Smooth muscle cell (in vitro differentiated cells): Measurements from ENCODE around the gene CLEC16A. TPM values are rescaled to one million over a fixed set of nuclear protein-coding genes. Genes with fewer than 3 reads are reported as not detected.

Experiments
- DNase-seq: peaks from one replicate; lab custom pipeline; 2025; ENCODE audit not compliant: unreplicated experiment; lab: John Stamatoyannopoulos, UW
- H2AFZ ChIP-seq: fragments of 200-600 bp; sonication (generic); 2 replicates; pipeline ENCODE4 v1.6.0; 2016; ENCODE audit warnings: antibody characterized with exemption, low read depth, mild to moderate bottlenecking
- H3F3A ChIP-seq: fragments of 200-600 bp; sonication (generic); 2 replicates; pipeline ENCODE4 v1.6.0; 2017; ENCODE audit warnings: antibody characterized with exemption, low read depth
- H3K27ac ChIP-seq: fragments of 200-600 bp; sonication (generic); 2 replicates; pipeline ENCODE4 v1.5.1; 2016; ENCODE audit warnings: low read depth, mild to moderate bottlenecking
- H3K27me3 ChIP-seq: fragments of 200-600 bp; sonication (generic); 2 replicates; pipeline ENCODE4 v1.6.1; 2016; ENCODE audit warnings: low read depth, mild to moderate bottlenecking
- H3K36me3 ChIP-seq: fragments of 200-600 bp; sonication (generic); 2 replicates; pipeline ENCODE4 v1.5.1; 2016; ENCODE audit warnings: low read depth
- H3K4me1 ChIP-seq: fragments of 200-600 bp; sonication (generic); 2 replicates; pipeline ENCODE4 v1.5.1; 2016; ENCODE audit warnings: low read depth
- H3K4me2 ChIP-seq: fragments of 200-600 bp; sonication (generic); 2 replicates; pipeline ENCODE4 v1.6.0; 2016; ENCODE audit warnings: mild to moderate bottlenecking
- H3K4me3 ChIP-seq: fragments of 200-600 bp; sonication (generic); 2 replicates; pipeline ENCODE4 v1.5.1; 2016; ENCODE audit warnings: mild to moderate bottlenecking
- H3K79me2 ChIP-seq: fragments of 200-600 bp; sonication (generic); 2 replicates; pipeline ENCODE4 v1.6.0; 2016; ENCODE audit warnings: low read depth, mild to moderate bottlenecking
- H3K9ac ChIP-seq: fragments of 200-600 bp; sonication (generic); 2 replicates; pipeline ENCODE4 v1.6.0; 2016; ENCODE audit warnings: low read depth
- H3K9me3 ChIP-seq: fragments of 200-600 bp; sonication (generic); replicated peaks from 2 replicates; pipeline ENCODE4 v1.5.1; 2016; ENCODE audit warnings: low read depth
- H4K20me1 ChIP-seq: fragments of 200-600 bp; sonication (generic); 2 replicates; pipeline ENCODE4 v1.6.0; 2016; ENCODE audit warnings: low read depth
- CTCF ChIP-seq: fragments of 200-600 bp; sonication (generic); IDR thresholded peaks from 2 replicates; pipeline ENCODE4 v1.5.1; 2017; ENCODE audit warnings: borderline replicate concordance, mild to moderate bottlenecking, antibody characterized with exemption; ENCODE audit not compliant: insufficient read depth, poor library complexity, severe bottlenecking
- WGBS: methylation state at CpG from one replicate; pipeline ENCODE4 v1.1.7; 2016; ENCODE audit warnings: low lambda C conversion rate; 5-methylcytosine and 5-hydroxymethylcytosine counted together
- polyA plus RNA-seq: library from polyadenylated mRNA; unstranded; fragments of >200 nt; fragmentation: Nextera tagmentation; extraction: Ambion mirVana; gene quantifications from 2 replicates; pipeline ENCODE4 v1.2.1, GENCODE V29; 2016
- total RNA-seq: library from RNA; depleted of rRNA; stranded (reverse); fragments of >200 nt; gene quantifications from 2 replicates; pipeline ENCODE4 v1.2.3, GENCODE V29; 2014

Gene CLEC16A
- total and polyA plus RNA-seq, 2 experiments from 2014 or later = 12.6 to 16.2 TPM

DNA sequence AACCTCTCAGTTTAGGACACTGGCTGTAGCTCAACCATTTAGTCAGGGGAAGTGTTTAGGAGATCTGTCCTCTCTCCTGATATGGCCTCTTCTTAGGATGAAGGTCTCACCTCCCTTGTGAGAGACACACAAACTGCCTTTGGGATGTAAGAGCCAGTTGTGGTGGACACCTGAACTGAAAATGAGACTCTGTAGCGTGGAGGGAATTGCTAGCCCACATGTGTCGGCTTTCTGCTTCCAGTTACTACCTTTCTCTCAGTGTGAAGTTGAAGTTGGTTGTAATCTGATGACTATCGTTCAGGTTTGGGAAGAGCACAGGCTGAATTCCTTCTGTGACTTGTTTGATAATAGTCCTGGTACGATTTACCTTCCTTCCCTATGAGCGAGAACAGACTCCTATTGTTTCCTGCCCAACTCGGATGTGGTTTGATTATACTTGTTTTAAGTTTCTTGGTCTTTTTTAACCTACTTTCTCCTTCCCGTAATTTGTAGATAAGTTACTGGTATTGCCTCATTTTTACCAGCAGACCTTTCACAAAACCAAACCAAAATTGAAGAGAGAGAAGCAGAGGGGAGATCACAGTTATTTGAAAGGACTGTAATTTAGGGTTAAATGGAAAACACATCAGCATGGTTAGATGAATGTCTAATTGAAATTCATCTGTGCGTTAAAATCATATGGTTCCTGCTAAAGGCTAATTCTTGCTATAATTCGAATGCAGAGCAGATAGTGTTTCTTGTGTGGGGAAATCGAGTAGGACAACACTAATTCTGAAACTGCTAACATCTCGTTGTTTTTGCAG is 43.2 kb downstream of the CLEC16A start:
- H3K36me3 ChIP-seq = no peaks in the 10 kb centered on the region
- H3K9ac ChIP-seq = no peak overlapping the region
- peaks cover 13% of the 10 kb centered on the region for H3K4me1 ChIP-seq
- peaks cover 15% of the 10 kb centered on the region for H4K20me1 ChIP-seq
- no peak for TF ChIP-seq CTCF
- DNase-seq = no peak
- 87% methylated on average over 11 of the region's 11 CpGs for WGBS
- H2AFZ ChIP-seq = no peak overlapping the region
- H3K27me3 ChIP-seq = no peaks in the 10 kb centered on the region
- H3K79me2 ChIP-seq = no peaks in the 10 kb centered on the region
- no peak overlapping the region for H3K4me3 ChIP-seq
- H3F3A ChIP-seq = peaks cover 12% of the 10 kb centered on the region
- no peak overlapping the region for H3K4me2 ChIP-seq
- no peaks in the 10 kb centered on the region for H3K9me3 ChIP-seq
- no peak overlapping the region for H3K27ac ChIP-seq

GRCh38 chr16:10988164-10988803 is 43.9 kb downstream of the CLEC16A start:
- H2AFZ ChIP-seq = no peak overlapping the region
- H3K9ac ChIP-seq = no peak overlapping the region
- H4K20me1 ChIP-seq = peaks cover 16% of the 10 kb centered on the region
- H3K4me2 ChIP-seq = no peak overlapping the region
- no peaks in the 10 kb centered on the region for H3K36me3 ChIP-seq
- H3F3A ChIP-seq = peaks cover 17% of the 10 kb centered on the region
- no peak overlapping the region for H3K4me3 ChIP-seq
- 84% methylated on average over 7 of the region's 7 CpGs for WGBS
- H3K27ac ChIP-seq = no peak overlapping the region
- peak; percentile 19 for TF ChIP-seq CTCF
- no peaks in the 10 kb centered on the region for H3K79me2 ChIP-seq
- no peak for DNase-seq
- H3K4me1 ChIP-seq = peaks cover 19% of the 10 kb centered on the region
- H3K27me3 ChIP-seq = no peaks in the 10 kb centered on the region
- no peaks in the 10 kb centered on the region for H3K9me3 ChIP-seq

- Histone ChIP-seq H4K20me1 (peaks cover 16% of the 10 kb centered on the region), H3K4me1 (peaks cover 21% of the 10 kb centered on the region), H3F3A (peaks cover 23% of the 10 kb centered on the region), H3K9ac (no peak overlapping the region), H3K4me2 (no peak overlapping the region), H3K36me3 (no peaks in the 10 kb centered on the region), H3K27ac (no peak overlapping the region), H3K27me3 (no peaks in the 10 kb centered on the region), H2AFZ (no peak overlapping the region), H3K4me3 (no peak overlapping the region), H3K9me3 (no peaks in the 10 kb centered on the region), H3K79me2 (no peaks in the 10 kb centered on the region)
- DNase-seq = no peak
- whole genome bisulfite sequencing = 96% methylated on average over 6 of the region's 6 CpGs
- no peak for TF ChIP-seq CTCF
Observed at GRCh38 chr16:10988879-10989278, 44.5 kb downstream of the CLEC16A start.
